HG03571 (cell line): Measurements from ENCODE around the gene MROH8.

Source experiments
- ATAC-seq: cut with Tn5 transposase; IDR thresholded peaks from one replicate; pipeline ENCODE4 v1.9.1; 2021; ENCODE audit not compliant: unreplicated experiment

The MROH8 gene

DNA sequence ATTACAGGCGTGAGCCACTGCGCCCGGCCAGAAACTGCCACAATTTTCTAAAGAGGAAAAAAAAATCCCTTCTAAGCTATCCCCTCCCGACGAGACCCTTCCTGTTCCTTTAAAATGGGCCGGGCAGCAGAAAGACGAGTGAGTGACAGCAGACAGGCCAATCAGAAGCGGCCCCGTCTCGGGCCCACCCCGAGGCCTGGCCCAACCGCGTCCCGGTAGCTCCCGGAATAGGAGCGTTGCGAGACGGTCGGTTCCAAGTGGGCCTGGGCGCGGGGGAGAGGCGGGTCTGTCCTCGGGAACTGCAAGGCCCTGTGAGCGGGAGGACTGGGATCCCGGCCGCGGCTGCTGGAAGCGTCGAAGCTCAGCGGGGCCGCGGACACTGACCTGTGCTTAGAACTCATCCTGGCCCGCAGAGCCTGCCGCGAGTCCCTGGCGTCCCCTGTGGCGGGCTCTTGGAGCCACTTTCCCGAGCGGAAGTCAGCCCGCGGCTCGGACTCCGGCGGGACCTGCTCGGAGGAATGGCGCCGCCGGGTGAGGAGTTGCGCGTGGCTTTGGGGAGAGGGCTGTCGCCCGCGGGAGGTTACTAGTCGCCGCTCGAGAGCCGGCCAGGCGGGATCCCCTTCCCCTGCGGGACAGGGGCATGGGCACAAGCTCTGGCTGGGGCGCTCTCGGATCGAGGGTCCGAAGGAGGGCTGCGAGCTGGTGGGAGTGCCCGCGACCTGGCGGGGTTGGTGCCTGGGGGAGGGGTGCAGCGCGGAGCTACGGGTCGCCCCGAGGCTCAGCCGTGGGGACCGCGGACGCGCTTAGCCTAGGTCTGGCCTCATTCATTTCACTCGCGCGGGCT, at the start of gene MROH8, which contains the start of gene RPN2:
MROH8 (minus strand) TSS at position 710 of the 844 bp plus-strand sequence.
RPN2 (plus strand) TSS at position 492 of the 844 bp plus-strand sequence; CDS start at position 519, 27 bp downstream.
- peak; percentile 88 for ATAC-seq

DNA sequence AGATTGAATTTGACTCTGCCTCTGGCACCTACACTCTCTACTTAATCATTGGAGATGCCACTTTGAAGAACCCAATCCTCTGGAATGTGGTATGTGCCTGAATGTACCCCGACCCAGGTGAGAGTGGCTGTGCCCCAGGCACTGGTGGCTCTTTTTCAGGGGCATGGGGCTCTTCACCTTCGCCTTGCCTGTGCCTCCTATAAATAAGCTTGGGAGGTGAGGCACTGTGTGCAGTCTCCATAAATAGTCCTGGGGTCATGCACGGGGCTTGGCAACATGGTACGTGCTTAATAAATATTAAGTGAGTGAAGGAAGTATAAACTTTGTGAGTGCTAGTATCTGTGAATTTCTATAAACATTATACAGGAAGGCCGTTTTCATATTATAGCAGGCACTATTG, 49.3 kb upstream of the MROH8 start:
- no peak for ATAC-seq

DNA sequence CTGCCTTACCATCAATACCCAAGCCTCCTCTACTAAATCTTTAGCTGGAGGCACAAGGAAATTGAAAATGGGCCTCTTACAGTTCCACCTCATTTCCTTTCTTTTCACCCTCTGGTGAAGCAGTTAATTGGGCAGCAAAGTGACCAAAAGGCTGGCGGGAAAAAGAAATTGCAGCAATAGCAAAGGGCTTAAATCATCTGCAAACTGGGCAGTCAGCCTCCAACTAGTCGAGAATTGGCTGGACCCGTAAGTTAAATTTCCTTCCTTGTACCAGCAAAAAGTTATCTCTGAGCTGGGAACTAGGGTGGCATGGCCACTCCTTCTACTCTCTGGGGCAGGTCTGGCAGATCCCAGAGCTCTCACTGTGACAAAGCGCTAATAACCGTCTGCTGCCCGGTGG, 48.7 kb upstream of the MROH8 start:
- ATAC-seq: no peak

DNA sequence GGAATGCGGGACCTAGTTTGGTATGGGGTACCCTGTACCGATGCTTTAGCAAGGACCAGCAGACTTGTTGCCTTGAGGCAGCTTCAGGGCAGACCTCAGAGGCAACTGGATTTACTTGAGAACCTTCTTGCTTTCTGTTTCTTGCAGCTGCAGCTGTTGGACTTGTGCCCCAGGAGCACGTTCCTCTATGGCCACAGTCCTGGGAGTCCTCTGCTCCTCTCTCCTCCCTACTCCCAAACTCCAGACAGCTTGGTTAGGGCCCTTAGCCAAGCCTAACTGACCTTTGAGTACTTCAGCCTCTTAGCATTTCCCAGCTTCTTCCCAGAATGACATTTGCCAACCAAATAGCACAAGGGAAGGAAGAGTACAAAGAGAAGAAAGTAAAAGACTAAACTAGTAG, 47.5 kb upstream of the MROH8 start:
- no peak for ATAC-seq

DNA sequence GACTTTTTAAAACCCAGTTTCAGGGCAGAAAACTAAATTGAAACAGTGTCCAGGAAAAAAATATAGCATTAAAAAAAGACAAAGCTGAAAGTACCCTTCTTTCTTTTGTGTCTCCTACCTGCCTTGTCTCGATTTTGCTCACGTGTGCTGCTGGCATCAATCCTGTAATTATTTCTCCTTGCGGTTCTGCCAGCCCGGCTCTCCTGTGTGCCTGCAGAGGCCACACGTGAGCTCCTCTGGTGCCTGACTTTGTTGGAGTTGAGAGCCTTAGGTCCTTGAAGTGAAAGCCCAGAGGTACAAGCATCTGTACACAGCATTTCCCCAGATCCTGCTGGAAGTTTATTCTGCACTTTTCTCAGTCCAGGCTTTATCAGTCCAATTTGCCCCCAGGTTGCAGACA, 45.8 kb upstream of the MROH8 start:
- ATAC-seq: no peak

DNA sequence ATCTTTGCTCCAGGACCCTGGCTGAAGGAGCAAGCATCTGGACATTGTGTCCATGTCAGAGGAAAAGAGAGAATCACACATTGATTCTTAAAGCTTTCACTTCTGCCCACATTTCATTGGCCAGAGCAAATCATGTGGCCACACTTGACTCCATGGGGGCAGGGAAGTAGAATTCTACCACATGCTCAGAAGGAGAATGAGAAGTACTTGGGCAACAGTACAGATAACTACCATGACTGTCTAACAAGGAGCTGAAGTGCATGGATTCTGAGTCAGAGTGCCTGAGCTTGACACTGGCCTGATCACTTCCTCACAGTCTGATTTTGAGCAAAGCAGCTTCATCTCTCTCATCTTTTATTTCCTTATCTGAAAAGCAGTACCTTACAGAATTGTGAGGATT, 43.7 kb upstream of the MROH8 start:
- ATAC-seq: no peak

DNA sequence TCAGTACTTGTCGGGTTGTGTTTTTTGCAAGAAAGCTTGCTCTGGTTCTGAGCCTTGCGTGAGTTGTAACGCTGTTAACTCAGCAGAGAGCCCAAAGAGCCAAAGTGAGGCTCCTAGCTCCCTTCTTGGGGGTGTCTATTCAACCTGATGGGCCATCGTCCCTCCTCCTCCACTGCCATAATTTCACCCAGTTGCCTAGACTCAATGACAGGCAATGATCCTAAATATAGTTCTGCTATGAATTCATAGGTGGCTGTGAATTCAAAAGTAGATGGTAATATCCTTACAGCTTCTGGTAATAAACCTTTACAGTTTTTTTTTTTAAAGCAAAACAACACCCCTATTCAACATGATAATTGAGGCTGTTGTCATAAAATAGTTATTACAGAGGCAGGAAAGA, 42.7 kb upstream of the MROH8 start:
- ATAC-seq: no peak

DNA sequence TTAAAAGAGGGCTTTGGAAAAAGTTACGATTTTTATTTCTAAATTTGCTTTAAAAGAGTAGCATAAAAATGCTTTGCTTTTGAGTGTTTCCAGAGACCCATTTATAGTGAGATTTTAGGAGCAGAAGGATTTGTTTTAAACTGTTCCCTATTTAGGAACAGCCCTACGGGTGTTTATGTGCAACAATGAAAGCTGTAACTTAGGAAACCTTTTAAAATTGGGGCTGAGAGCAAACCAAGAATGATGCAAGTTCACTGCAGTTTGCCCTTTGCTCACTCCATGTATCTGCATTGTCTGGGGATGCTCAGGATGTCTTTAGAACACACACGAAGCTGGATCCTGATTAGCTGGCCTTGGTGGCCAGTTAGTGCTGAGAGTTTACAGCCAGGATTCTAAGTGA, 41.4 kb upstream of the MROH8 start:
- ATAC-seq: no peak

DNA sequence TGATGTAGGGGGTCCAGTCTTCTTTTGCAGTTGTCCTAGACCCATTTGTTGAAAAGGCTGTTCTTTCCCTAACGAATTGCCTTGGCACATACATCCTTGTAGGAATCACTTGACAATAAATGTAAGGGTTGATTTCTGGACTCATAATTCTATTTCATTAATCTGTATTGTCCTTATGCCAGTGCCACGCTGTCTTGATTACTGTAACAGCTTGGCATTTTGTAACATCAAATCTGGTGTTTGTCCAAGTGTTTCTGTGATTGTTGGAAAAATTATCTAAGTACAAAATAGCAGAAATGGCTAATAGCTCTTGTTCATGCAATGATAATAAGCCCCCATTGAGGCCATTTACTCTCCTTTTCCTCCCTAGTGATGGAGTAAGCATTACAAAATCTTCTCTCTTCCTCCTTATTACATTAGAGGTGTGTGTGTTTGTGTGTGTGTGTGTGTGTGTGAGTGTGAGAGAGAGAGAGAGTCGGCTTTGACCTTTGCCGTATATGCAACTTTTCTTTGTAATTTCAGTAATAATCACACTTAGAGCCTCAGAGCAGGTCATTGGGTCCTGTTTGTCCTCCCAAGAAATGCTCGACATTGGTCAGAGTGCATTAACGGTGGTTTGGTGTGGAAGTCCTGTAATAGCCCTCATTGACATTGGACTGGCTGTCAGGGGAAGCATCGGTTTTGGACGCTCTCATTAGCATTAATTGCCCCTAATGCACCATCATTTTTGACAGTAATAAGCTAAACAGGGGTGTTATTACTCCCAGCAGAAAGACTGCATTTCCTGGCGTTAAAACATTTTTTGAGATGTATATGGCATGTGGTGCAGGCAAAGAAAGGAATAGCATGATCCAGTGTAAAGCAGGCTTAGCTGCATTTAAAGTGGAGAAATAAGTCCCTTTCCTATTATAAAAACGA, 40.7 kb upstream of the MROH8 start:
- no peak for ATAC-seq

DNA sequence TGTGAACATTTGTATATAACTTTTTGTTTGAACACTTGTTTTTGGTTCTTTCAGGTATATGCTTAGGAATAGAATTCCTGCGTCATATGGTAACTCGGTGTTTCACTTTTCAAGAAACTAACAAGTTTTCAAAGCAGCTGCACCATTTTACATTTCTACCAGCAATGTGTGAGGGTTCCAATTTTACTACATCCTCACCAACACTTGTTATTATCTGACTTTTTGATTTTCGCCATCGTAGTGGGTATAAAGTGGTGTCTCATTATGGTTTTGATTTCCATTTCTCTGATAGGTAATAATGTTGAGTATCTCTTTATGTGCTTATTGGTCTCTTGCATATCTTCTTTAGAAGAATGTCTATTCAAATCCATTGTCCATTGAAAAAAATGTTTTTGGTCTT, 39.6 kb upstream of the MROH8 start:
- ATAC-seq: no peak

DNA sequence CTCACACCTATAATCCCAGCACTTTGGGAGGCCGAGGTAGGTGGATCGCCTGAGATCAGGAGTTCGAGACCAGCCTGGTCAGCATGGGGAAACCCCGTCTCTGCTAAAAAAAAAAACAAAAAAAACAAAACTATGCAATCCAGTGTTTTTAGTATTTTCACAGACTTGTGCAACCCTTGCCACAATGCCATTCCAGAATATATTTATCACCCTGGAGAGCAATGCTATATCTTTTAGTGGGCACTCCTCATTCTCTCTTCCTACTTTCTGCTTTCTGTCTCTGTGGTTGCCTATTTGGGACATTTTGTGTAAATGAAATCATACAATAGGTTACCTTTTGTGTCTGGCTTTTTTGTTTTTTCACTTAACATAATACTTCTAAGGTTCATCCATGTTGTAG, 39.1 kb upstream of the MROH8 start:
- ATAC-seq: no peak

DNA sequence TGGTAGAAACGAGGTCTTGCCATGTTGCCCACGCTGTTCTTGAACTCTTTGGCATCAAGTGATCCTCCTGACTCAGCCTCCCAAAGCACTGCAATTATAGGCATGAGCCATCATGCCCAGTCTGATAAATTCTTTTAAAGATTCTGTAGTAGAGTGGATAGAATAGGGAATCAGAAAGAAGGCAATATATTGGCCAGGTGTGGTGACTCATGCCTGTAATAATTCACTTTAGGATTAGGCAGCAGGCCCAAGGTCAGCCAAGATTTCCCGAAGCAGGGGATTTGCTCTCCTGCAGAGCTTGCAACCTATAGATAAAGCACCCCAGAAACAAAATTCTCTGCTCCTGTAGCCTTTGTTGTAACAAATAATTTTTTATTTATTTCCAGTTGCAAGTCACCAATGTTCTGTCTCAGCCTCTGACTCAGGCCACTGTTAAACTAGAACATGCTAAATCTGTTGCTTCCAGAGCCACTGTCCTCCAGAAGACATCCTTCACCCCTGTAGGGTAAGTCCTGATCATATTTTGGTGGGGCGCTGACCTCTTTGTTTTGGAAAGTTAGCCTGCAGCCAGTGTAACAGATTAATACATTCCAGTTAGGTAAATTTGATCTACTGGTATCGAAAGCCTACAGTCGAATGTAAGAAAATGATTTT, 30.4 kb upstream of the MROH8 start:
- ATAC-seq: no peak

DNA sequence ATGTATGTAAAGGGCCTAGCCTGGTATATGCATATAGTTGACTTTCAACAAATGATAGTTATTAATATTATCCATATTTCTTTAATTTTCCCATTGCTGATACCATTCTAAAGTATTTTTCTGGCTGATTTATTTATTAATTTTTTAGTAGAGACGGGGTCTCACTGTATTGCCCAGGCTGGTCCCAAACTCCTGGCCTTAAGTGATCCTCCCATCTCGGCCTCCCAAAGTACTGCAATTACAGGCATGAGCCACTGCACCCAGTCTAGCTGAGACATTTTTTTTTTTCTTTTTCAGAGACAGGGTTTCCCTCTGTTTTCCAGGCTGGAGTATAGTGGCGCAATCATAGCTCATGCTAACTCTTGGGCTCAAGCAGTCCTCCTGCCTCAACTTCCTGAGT, 29.8 kb upstream of the MROH8 start:
- ATAC-seq: no peak

DNA sequence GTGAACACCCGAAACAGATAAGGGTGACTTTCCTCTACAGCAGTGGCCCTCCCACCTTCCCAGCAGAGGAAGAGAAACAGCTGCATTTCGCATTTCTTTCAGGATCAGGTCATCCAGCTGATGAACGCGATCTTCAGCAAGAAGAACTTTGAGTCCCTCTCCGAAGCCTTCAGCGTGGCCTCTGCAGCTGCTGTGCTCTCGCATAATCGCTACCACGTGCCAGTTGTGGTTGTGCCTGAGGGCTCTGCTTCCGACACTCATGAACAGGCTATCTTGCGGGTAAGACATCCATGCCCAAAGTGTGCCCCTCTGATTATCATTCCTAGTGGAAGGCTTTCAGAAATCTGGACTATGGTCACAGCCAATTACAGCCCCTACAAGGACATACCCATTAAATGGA, 27.8 kb upstream of the MROH8 start:
- no peak for ATAC-seq

DNA sequence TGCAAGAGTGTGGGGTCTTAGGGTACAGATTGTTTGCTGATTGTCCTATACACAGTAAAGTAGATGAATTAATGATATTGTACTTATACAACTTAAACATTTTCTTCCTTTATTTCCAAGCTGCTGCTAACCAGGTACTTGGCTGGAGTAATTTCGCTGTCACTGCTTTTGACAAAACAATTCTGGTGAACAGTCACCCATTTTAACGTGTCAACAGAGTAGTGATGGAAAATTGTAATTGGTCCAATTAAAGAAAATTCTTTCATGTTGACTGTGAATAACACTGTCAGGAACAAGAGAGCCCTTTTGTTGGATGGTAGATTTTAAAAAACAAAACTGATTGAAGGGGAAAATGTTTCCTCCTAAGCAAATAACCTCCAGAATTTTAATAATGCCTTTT, 26.4 kb upstream of the MROH8 start:
- ATAC-seq: no peak

DNA sequence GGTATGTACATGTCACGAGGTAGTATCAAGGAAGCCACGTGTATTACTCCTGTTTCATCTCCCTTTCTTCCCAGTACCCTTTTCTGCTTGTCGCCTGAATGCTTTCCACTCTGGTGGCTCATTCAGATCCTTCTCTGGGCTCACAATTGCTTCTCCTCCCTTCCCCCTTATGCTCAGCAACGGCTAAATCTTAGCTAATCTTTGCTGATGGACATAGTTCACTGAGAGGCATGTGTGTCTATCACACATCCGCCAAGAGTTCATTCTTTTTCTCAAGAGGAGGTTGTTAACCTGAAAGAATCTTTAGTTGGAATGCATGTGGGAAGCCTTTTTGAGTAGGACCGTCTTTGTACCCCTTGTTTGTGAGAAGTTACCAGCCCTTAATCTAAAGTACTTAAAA, 25.8 kb upstream of the MROH8 start:
- no peak for ATAC-seq

DNA sequence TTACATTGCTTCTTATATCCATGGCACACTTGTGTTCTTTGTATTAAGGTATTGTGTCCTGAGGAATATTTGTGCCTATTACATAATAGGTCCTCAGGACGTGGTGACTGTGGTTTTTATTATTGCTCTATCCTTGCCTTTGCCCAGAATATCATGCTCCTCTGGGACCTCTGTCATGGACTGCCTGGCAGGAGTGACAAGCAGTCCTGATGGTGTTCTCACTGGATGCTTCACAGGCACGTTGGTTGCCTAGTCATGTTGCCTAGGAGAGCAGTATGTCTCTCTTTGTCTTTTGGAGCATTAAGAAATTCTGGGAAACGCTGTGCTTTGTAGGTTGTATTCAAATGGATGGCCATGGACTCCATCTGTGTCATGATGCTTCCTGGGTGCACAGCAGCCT, 24.7 kb upstream of the MROH8 start:
- no peak for ATAC-seq

DNA sequence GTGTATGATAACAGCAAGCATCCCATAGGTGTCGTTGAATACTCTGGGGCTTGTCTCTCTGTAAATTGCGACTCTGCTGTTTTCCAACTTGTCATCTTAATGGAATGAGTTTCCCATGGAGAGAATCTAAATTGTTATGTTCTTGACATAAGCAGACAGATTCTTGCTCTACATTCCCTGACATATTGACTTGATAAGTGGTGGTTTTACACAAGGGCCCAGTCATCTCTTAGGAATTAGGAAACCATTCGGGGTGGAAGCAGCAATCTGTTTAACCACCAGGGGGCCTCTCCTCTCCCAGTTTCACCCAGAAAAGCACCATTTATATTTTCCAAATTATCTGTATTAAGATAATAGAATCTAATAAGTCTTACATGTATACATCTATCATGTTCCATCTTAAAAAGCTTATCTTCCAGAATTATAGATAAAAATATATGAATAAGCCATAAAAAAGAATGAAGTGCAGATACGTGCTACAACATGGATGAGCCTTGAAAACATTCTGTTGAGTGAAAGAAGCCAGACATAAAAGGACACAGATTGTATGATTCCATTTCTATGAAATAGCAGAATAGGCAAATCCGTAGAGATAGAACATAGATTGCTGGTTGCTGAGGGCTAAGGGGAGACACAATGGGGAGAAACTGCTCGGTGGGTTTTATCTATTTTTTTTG, 23.1 kb upstream of the MROH8 start:
- ATAC-seq: no peak

DNA sequence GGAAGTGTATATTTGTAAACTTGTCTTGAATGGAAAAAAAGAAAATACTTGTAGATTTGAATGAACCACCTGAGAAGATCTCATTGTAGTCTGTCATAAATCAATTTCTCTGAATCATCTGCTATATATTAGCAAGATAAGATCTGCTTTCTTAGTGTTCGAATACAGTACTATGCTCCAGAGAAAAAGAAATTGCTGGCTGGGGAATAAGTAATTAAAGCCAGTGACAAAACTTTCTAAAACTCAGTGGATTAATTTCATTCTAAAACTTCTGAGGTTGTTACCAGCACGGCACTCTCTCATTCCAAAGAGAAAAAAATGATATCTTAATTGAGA, 22.4 kb upstream of the MROH8 start:
- no peak for ATAC-seq

DNA sequence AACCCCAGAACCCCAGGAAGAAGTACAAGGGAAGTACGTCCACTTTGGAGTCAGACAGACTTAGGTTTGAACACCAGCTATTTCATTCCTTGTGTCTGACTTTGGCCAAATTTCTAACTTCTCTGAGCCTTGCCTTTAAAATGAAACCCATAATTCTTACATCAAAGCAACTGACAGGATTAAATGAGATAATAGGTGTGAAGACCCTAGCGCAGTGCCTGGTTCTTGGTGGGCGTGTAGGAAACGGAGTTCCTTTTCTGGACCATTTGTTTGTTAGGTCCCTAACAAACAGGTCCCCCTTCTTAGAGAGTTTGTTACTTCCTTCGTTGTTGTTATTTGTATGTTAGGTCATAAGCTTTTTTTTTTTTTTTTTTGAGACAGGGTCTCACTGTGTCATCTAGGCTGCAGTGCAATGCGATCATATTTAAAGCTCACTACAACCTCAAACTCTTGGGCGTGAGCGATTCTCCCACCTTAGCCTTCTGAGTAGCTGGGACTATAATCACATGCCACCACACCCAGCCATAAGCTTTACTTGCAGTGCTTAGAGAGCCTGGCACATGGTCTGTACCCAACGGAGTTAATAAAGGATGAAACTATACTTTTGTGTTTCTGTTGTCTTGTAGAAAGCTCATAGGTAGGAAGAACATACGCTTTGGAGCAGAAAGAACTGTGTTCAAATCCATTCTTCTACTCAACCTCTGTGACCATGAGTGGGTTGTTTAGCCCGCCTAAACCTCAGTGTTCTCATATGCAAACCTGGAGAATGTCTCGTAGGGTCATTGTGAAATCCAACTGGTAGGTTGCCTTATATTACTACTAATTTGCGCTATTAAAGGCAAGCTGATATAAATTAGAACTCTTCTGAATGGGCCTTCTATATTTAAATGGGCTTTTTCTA, 21.8 kb upstream of the MROH8 start:
- ATAC-seq: no peak
